ENCODE results near the gene EHF.

The EHF gene

DNA sequence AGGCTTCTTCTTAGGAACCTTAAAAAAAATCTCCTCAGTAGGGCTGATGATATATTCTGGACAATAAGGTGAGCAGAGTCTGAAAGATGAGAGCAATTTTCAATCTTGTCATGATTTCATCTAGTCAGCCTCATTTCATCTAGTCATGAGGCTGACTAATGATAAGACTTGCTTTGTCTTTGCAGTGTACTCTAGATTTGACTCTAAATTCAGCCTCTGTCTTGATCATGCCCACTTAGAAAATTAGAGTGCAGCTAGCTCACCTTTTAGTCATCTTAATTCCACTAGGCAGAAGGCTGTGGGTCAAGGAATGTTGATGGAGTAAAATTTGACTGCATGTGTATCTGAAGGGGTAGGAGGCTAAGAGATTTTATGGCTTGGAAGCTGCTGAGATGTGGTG is 5.5 kb downstream of the EHF start (continued):
- TF ChIP-seq ZNF292 (tag by site-specific recombination; IDR thresholded peaks at IDR 0.05; ENCODE audit: borderline replicate concordance, low read depth) (no peak), ZNF701 (tag by site-specific recombination; IDR thresholded peaks at IDR 0.05) (no peak), KLF9 (tag by site-specific recombination; IDR thresholded peaks at IDR 0.05; ENCODE audit: low read depth) (no peak)

- TF ChIP-seq ZSCAN16 (tag by site-specific recombination; IDR thresholded peaks at IDR 0.05), result no peak
- TF ChIP-seq ZBTB7A (tag by site-specific recombination; IDR thresholded peaks at IDR 0.05; ENCODE audit: low read depth), result no peak
- TF ChIP-seq, protein P1, sequence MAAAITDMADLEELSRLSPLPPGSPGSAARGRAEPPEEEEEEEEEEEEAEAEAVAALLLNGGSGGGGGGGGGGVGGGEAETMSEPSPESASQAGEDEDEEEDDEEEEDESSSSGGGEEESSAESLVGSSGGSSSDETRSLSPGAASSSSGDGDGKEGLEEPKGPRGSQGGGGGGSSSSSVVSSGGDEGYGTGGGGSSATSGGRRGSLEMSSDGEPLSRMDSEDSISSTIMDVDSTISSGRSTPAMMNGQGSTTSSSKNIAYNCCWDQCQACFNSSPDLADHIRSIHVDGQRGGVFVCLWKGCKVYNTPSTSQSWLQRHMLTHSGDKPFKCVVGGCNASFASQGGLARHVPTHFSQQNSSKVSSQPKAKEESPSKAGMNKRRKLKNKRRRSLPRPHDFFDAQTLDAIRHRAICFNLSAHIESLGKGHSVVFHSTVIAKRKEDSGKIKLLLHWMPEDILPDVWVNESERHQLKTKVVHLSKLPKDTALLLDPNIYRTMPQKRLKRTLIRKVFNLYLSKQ (tag by site-specific recombination; IDR thresholded peaks at IDR 0.05; ENCODE audit: borderline replicate concordance), result no peak
- no peak for TF ChIP-seq ZNF510 (tag by site-specific recombination; IDR thresholded peaks at IDR 0.05; ENCODE audit: insufficient replicate concordance)
- no peak for TF ChIP-seq ZBTB10 (tag by site-specific recombination; IDR thresholded peaks at IDR 0.05)
- no peak for TF ChIP-seq RBAK (tag by site-specific recombination; IDR thresholded peaks at IDR 0.05)
- TF ChIP-seq, protein P2, sequence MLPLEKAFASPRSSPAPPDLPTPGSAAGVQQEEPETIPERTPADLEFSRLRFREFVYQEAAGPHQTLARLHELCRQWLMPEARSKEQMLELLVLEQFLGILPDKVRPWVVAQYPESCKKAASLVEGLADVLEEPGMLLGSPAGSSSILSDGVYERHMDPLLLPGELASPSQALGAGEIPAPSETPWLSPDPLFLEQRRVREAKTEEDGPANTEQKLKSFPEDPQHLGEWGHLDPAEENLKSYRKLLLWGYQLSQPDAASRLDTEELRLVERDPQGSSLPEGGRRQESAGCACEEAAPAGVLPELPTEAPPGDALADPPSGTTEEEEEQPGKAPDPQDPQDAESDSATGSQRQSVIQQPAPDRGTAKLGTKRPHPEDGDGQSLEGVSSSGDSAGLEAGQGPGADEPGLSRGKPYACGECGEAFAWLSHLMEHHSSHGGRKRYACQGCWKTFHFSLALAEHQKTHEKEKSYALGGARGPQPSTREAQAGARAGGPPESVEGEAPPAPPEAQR (tag by site-specific recombination; IDR thresholded peaks at IDR 0.05), result no peak
- no peak for TF ChIP-seq ZNF658 (tag by site-specific recombination; IDR thresholded peaks at IDR 0.05)
- TF ChIP-seq, protein P3, sequence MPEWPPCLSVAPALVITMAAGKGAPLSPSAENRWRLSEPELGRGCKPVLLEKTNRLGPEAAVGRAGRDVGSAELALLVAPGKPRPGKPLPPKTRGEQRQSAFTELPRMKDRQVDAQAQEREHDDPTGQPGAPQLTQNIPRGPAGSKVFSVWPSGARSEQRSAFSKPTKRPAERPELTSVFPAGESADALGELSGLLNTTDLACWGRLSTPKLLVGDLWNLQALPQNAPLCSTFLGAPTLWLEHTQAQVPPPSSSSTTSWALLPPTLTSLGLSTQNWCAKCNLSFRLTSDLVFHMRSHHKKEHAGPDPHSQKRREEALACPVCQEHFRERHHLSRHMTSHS (tag by site-specific recombination; IDR thresholded peaks at IDR 0.05), result no peak
- TF ChIP-seq GLIS1 (tag by site-specific recombination; IDR thresholded peaks at IDR 0.05), result no peak
- no peak for TF ChIP-seq ZNF501 (tag by site-specific recombination; IDR thresholded peaks at IDR 0.05)
- no peak for TF ChIP-seq ZNF211 (tag by site-specific recombination; IDR thresholded peaks at IDR 0.05; ENCODE audit: low read depth)
- no peak for TF ChIP-seq ZBTB21 (tag by site-specific recombination; IDR thresholded peaks at IDR 0.05)
- TF ChIP-seq ZNF701 (tag by site-specific recombination; IDR thresholded peaks at IDR 0.05), result no peak
- TF ChIP-seq ZNF23 (tag by site-specific recombination; IDR thresholded peaks at IDR 0.05; ENCODE audit: borderline replicate concordance), result no peak
- no peak for TF ChIP-seq ZNF132 (tag by site-specific recombination; IDR thresholded peaks at IDR 0.05; ENCODE audit: borderline replicate concordance)
- TF ChIP-seq ZNF148 (tag by site-specific recombination; IDR thresholded peaks at IDR 0.05; ENCODE audit: borderline replicate concordance), result no peak
- CTCF ChIA-PET, result interaction anchor here (0.7 kb wide), 1 partner anchor 264 kb away, joined by 3 read pairs; no protein-coding TSS in a partner anchor
- no peak overlapping the region for H3K4me3 ChIP-seq (ENCODE audit: low read depth, low read length)
- H3K36me3 ChIP-seq (ENCODE audit: control insufficient read depth in 2 of 2, insufficient read depth in 1 of 2, low read length in 2 of 2), result no peaks in the 10 kb centered on the region
- H3K27ac ChIP-seq (ENCODE audit: extremely low read depth, low read depth, low read length), result no peak overlapping the region
- POLR2A ChIA-PET, result no interaction called here
- H3K9me3 ChIP-seq (ENCODE audit: control insufficient read depth, insufficient read depth, low read depth, low read length), result no peaks in the 10 kb centered on the region
- H3K4me1 ChIP-seq (ENCODE audit: control insufficient read depth, insufficient read depth, low read length), result no peaks in the 10 kb centered on the region
Observed at GRCh38 chr11:34627197-34627596, 6.3 kb downstream of the EHF start.
